Mammary epithelial cell (primary cell): ENCODE data around the gene UBE2O.

Experiments used
- EZH2 ChIP-seq: IDR thresholded peaks from 2 replicates; pipeline ENCODE4 v1.6.1; 2012; ENCODE audit warnings: low read length, inconsistent platforms, borderline replicate concordance
- TF ChIP-seq, protein P1 (sequence below), 2 donors: IDR thresholded peaks in 1 of 2; conservative IDR thresholded peaks in 1 of 2; 2 replicates each; pipeline ENCODE4 v1.5.1; 2011 to 2012; ENCODE audit warnings: inconsistent platforms in 2 of 2, low read length in 2 of 2, mild to moderate bottlenecking in 2 of 2, control low read depth in 1 of 2, low read depth in 1 of 2; ENCODE audit not compliant: insufficient read depth in 1 of 2; ENCODE audit errors: extremely low read depth in 1 of 2

DNA sequence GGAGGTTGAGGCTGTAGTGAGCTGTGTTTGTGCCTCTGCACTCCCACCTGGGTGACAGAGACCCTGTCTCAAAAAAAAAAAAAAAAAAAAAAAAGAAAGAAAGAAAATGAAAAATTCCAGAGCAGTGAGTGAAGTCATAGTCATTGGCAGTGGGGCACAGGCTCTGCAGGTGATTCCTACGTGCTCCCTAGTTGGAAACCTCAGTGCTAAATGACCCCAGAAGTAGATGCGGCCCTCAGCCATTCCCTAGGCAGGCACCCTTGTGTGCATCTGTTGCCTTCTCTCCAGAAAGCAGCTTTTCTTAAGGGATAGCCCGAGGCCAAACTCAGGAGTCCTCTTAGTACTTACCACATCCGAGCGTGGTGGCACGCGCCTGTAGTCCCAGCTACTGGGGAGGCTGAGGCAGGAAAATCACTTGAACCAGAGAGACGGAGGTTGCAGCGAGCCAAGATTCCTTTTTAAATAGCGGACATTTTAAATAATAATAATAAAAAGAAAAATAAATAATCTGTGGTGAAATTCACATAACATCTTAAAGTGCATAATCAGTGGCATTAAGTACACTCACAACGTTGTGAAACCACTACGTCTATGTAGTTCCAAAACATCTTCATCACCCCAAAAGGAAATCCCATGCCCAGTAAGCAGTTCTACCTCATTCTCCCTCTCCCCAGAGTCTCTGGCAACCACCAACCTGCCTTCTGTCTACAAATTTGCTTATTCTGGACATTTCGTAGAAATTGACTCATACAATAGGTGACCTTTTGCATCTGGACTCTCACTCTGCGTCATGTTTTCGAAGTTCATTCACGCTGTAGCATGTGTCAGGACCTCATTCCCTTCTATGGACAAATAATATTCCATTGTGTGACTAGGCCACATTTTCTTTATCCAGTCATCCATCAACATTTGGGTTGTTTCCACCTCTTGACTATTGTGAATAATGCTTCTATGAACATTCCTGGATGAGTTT, 81.0 kb downstream of the UBE2O start:
- TF ChIP-seq, protein P1, sequence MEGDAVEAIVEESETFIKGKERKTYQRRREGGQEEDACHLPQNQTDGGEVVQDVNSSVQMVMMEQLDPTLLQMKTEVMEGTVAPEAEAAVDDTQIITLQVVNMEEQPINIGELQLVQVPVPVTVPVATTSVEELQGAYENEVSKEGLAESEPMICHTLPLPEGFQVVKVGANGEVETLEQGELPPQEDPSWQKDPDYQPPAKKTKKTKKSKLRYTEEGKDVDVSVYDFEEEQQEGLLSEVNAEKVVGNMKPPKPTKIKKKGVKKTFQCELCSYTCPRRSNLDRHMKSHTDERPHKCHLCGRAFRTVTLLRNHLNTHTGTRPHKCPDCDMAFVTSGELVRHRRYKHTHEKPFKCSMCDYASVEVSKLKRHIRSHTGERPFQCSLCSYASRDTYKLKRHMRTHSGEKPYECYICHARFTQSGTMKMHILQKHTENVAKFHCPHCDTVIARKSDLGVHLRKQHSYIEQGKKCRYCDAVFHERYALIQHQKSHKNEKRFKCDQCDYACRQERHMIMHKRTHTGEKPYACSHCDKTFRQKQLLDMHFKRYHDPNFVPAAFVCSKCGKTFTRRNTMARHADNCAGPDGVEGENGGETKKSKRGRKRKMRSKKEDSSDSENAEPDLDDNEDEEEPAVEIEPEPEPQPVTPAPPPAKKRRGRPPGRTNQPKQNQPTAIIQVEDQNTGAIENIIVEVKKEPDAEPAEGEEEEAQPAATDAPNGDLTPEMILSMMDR (conservative IDR thresholded peaks at IDR 0.05 in 1 of 2, IDR thresholded peaks at IDR 0.05 in 1 of 2; ENCODE audit: extremely low read depth in 1 of 2, insufficient read depth in 1 of 2, low read depth in 1 of 2, low read length in 2 of 2) = no peak
- no peak for TF ChIP-seq EZH2
